GM12865 (cell line): ENCODE results near the gene TRIM66.
A peak's percentile ranks its signal among the peaks of the same experiment; 100 is the strongest.

Experiments
- DNase-seq: peaks from one replicate; pipeline ENCODE4 v3.0.0; 2010; ENCODE audit warnings: low read depth
- H3K4me3 ChIP-seq: 2 replicates; pipeline ENCODE4 v1.5.1; 2011; ENCODE audit warnings: mild to moderate bottlenecking, low read depth, low read length, control low read depth
- CTCF ChIP-seq: IDR thresholded peaks from 2 replicates; pipeline ENCODE4 v1.5.1; 2011; ENCODE audit warnings: low read length, control low read depth, low read depth, inconsistent platforms; ENCODE audit not compliant: insufficient read depth; ENCODE audit errors: missing control alignments

TRIM66 gene

GRCh38 chr11:8728563-8728962 is 46.1 kb upstream of the TRIM66 start:
- TF ChIP-seq CTCF: no peak
- DNase-seq: no peak
- no peak overlapping the region for H3K4me3 ChIP-seq

GRCh38 chr11:8726395-8726794 is 43.9 kb upstream of the TRIM66 start:
- TF ChIP-seq CTCF: no peak
- DNase-seq: no peak
- no peak overlapping the region for H3K4me3 ChIP-seq

GRCh38 chr11:8724682-8725081 is 42.2 kb upstream of the TRIM66 start:
- no peak for DNase-seq
- H3K4me3 ChIP-seq: no peak overlapping the region

GRCh38 chr11:8723711-8724110 is 41.2 kb upstream of the TRIM66 start:
- no peak for DNase-seq
- H3K4me3 ChIP-seq: no peak overlapping the region
- TF ChIP-seq CTCF: no peak

More at GRCh38 chr11:8724682-8725081, 42.2 kb upstream of the TRIM66 start:
- TF ChIP-seq CTCF: no peak

- no peak for DNase-seq
- TF ChIP-seq CTCF: no peak
These were observed 40.3 kb upstream of the TRIM66 start for GRCh38 chr11:8722809-8723208.

GRCh38 chr11:8721609-8722500 is 39.4 kb upstream of the TRIM66 start:
- no peak for TF ChIP-seq CTCF
- no peak overlapping the region for H3K4me3 ChIP-seq
- DNase-seq: peak; percentile 21

More at GRCh38 chr11:8722809-8723208, 40.3 kb upstream of the TRIM66 start:
- H3K4me3 ChIP-seq: no peak overlapping the region
